Measurements from ENCODE around the gene SERPINA12. TPM values are rescaled to one million over a fixed set of nuclear protein-coding genes. Genes with fewer than 3 reads are reported as not detected.

SERPINA12 gene
- total RNA-seq, 1 donor from 2014 or later: not detected

DNA sequence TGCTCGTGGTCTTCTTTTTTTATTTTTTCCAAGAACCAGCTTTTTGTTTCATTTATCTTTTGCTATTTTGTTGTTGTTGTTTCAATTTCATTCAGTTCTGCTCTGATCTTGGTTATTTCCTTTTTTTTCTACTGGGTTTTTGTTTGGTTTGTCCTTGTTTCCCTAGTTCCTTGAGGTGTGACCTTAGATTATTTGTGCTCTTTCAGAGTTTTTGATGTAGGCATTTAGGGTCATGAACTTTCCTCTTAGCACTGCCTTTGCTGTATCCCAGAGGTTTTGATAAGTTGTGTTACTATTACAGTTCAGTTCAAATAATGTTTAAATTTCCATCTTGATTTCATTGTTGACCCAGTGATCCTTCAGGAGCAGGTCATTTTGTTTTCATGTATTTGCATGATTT, 53.3 kb downstream of the SERPINA12 start:
- H3K27ac Mint-ChIP-seq: no peak overlapping the region
- peaks cover 48% of the 10 kb centered on the region for H3K9me3 Mint-ChIP-seq
- H3K4me1 Mint-ChIP-seq: no peaks in the 10 kb centered on the region
- no peaks in the 10 kb centered on the region for H3K36me3 Mint-ChIP-seq
- H3K27me3 Mint-ChIP-seq (ENCODE audit: low read depth): peaks cover 36% of the 10 kb centered on the region
- no peak for DNase-seq (ENCODE audit: low spot score in 2 of 2, unreplicated experiment in 2 of 2)
- no peak for TF ChIP-seq CTCF (IDR thresholded peaks at IDR 0.05; ENCODE audit: unreplicated experiment)
- no peak overlapping the region for H3K4me3 Mint-ChIP-seq

GRCh38 chr14:94451826-94452225, 57.4 kb downstream of the SERPINA12 start:
- no peaks in the 10 kb centered on the region for H3K36me3 Mint-ChIP-seq
- peaks cover 33% of the 10 kb centered on the region for H3K9me3 Mint-ChIP-seq
- H3K27ac Mint-ChIP-seq: no peak overlapping the region
- DNase-seq (ENCODE audit: low spot score in 2 of 2, unreplicated experiment in 2 of 2): no peak
- no peak for TF ChIP-seq CTCF (IDR thresholded peaks at IDR 0.05; ENCODE audit: unreplicated experiment)
- peaks cover 69% of the 10 kb centered on the region for H3K27me3 Mint-ChIP-seq (ENCODE audit: low read depth)
- no peak overlapping the region for H3K4me3 Mint-ChIP-seq
- no peaks in the 10 kb centered on the region for H3K4me1 Mint-ChIP-seq

GRCh38 chr14:94451091-94451771, 58.0 kb downstream of the SERPINA12 start:
- H3K27ac Mint-ChIP-seq: no peak overlapping the region
- H3K4me1 Mint-ChIP-seq: no peaks in the 10 kb centered on the region
- no peak for DNase-seq (ENCODE audit: low spot score in 2 of 2, unreplicated experiment in 2 of 2)
- peaks cover 69% of the 10 kb centered on the region for H3K27me3 Mint-ChIP-seq (ENCODE audit: low read depth)
- TF ChIP-seq CTCF (IDR thresholded peaks at IDR 0.05; ENCODE audit: unreplicated experiment): no peak
- H3K9me3 Mint-ChIP-seq: peaks cover 27% of the 10 kb centered on the region
- H3K36me3 Mint-ChIP-seq: no peaks in the 10 kb centered on the region
- H3K4me3 Mint-ChIP-seq: no peak overlapping the region

DNA sequence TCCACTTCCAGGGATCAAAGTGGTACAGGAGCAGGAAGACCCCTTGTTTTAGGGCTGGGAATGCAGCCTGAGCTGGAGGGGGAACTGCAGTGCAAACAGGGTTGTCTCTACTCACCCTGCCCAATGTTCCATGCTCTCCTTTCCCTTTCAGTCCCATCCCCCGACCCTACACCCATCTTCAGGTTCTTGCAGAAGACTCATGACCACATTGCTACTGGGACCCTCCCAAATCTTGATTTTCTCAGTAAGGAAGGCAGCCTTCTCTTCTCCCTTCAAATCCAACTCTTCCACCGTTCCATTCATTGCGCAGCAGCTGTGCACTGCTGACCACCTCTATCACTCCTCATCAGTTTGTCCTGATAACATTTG, 58.6 kb downstream of the SERPINA12 start:
- H3K27ac Mint-ChIP-seq: no peak overlapping the region
- no peaks in the 10 kb centered on the region for H3K36me3 Mint-ChIP-seq
- H3K27me3 Mint-ChIP-seq (ENCODE audit: low read depth): peaks cover 68% of the 10 kb centered on the region
- peaks cover 21% of the 10 kb centered on the region for H3K9me3 Mint-ChIP-seq
- no peak overlapping the region for H3K4me3 Mint-ChIP-seq
- DNase-seq (ENCODE audit: low spot score in 2 of 2, unreplicated experiment in 2 of 2): no peak
- H3K4me1 Mint-ChIP-seq: no peaks in the 10 kb centered on the region
- TF ChIP-seq CTCF (IDR thresholded peaks at IDR 0.05; ENCODE audit: unreplicated experiment): no peak

GRCh38 chr14:94449930-94450329, 59.3 kb downstream of the SERPINA12 start:
- DNase-seq (ENCODE audit: low spot score in 2 of 2, unreplicated experiment in 2 of 2): no peak
- TF ChIP-seq CTCF (IDR thresholded peaks at IDR 0.05; ENCODE audit: unreplicated experiment): no peak
- no peaks in the 10 kb centered on the region for H3K4me1 Mint-ChIP-seq
- no peaks in the 10 kb centered on the region for H3K36me3 Mint-ChIP-seq
- H3K9me3 Mint-ChIP-seq: peaks cover 14% of the 10 kb centered on the region
- peaks cover 69% of the 10 kb centered on the region for H3K27me3 Mint-ChIP-seq (ENCODE audit: low read depth)
- H3K27ac Mint-ChIP-seq: no peak overlapping the region
- H3K4me3 Mint-ChIP-seq: no peak overlapping the region
